HG03060 (cell line): ENCODE results near the gene LRRC25.

Experiments
- ATAC-seq: cut with Tn5 transposase; IDR thresholded peaks from one replicate; pipeline ENCODE4 v1.9.1; 2021; ENCODE audit warnings: low read depth, moderate number of reproducible peaks; ENCODE audit not compliant: unreplicated experiment

Gene LRRC25

GRCh38 chr19:18436671-18437490 is 39.5 kb upstream of the LRRC25 start:
- no peak for ATAC-seq

GRCh38 chr19:18435842-18436670 is 38.6 kb upstream of the LRRC25 start:
- ATAC-seq = no peak

- ATAC-seq = no peak
Observed at GRCh38 chr19:18435178-18435841, 37.9 kb upstream of the LRRC25 start.

- ATAC-seq = no peak
Observed at GRCh38 chr19:18434411-18435175, 37.2 kb upstream of the LRRC25 start.

GRCh38 chr19:18433735-18434398 is 36.4 kb upstream of the LRRC25 start:
- no peak for ATAC-seq

- no peak for ATAC-seq
Observed at GRCh38 chr19:18433015-18433691, 35.7 kb upstream of the LRRC25 start.

- no peak for ATAC-seq
Observed at GRCh38 chr19:18432275-18433014, 35.0 kb upstream of the LRRC25 start.

- no peak for ATAC-seq
Observed at GRCh38 chr19:18431351-18432197, 34.2 kb upstream of the LRRC25 start.

GRCh38 chr19:18430417-18431144 is 33.2 kb upstream of the LRRC25 start:
- ATAC-seq = no peak

- no peak for ATAC-seq
Observed at GRCh38 chr19:18429717-18430416, 32.4 kb upstream of the LRRC25 start.

- no peak for ATAC-seq
Observed at GRCh38 chr19:18428787-18429674, 31.6 kb upstream of the LRRC25 start.

GRCh38 chr19:18428173-18428786 is 30.9 kb upstream of the LRRC25 start:
- ATAC-seq = no peak

- no peak for ATAC-seq
Observed at GRCh38 chr19:18427743-18428113, 30.3 kb upstream of the LRRC25 start.

- no peak for ATAC-seq
Observed at GRCh38 chr19:18427080-18427742, 29.8 kb upstream of the LRRC25 start.

- no peak for ATAC-seq
Observed at GRCh38 chr19:18426416-18426767, 29.0 kb upstream of the LRRC25 start.
